Activated T-cell treated with anti-CD3 and anti-CD28 coated beads, Interleukin-2, amount 50 U/mL, for 1 hour (primary cell): ENCODE measurements around the gene XPA.
"Not testable (repeated sequence)": the region's sequence is repeated elsewhere in the genome, so short reads cannot be mapped to it uniquely, and the experiment has no call there.

Experiments
- DNase-seq: peaks from one replicate; pipeline ENCODE4 v3.0.0-alpha.2; 2020

XPA gene

GRCh38 chr9:97696803-97697601 is at the start of gene XPA:
XPA (minus strand) TSS chr9:97697340; CDS start chr9:97697292, 48 bp downstream.
- peak; percentile 97 for DNase-seq

- no peak for DNase-seq
Measured at GRCh38 chr9:97744710-97745708, 47.9 kb upstream of the XPA start.

- not testable (repeated sequence) for DNase-seq
Measured at GRCh38 chr9:97744025-97744424, 46.9 kb upstream of the XPA start.

GRCh38 chr9:97742545-97742944 is 45.4 kb upstream of the XPA start:
- no peak for DNase-seq

- DNase-seq: no peak
Measured at GRCh38 chr9:97741947-97742346, 44.8 kb upstream of the XPA start.

GRCh38 chr9:97740848-97741821 is 44.0 kb upstream of the XPA start:
- DNase-seq: peak; percentile 43

- DNase-seq: no peak
Measured at GRCh38 chr9:97737429-97737828, 40.3 kb upstream of the XPA start.

GRCh38 chr9:97735070-97735600 is 38.0 kb upstream of the XPA start:
- no peak for DNase-seq

GRCh38 chr9:97726716-97727115 is 29.6 kb upstream of the XPA start:
- DNase-seq: no peak

- DNase-seq: no peak
Measured at GRCh38 chr9:97723819-97724218, 26.7 kb upstream of the XPA start.

- DNase-seq: no peak
Measured at GRCh38 chr9:97722331-97722730, 25.2 kb upstream of the XPA start.

GRCh38 chr9:97721396-97721795 is 24.3 kb upstream of the XPA start:
- no peak for DNase-seq

GRCh38 chr9:97717866-97718265 is 20.7 kb upstream of the XPA start:
- DNase-seq: no peak

GRCh38 chr9:97714435-97714834 is 17.3 kb upstream of the XPA start:
- DNase-seq: no peak

GRCh38 chr9:97711223-97711626 is 14.1 kb upstream of the XPA start:
- DNase-seq: no peak

- peak; percentile 27 for DNase-seq
Measured at GRCh38 chr9:97710356-97711222, 13.4 kb upstream of the XPA start.

- DNase-seq: no peak
Measured at GRCh38 chr9:97706246-97706645, 9.1 kb upstream of the XPA start.

GRCh38 chr9:97705354-97705950 is 8.3 kb upstream of the XPA start:
- DNase-seq: no peak

- no peak for DNase-seq
Measured at GRCh38 chr9:97704851-97705250, 7.7 kb upstream of the XPA start.

GRCh38 chr9:97704345-97704677 is 7.2 kb upstream of the XPA start:
- no peak for DNase-seq
